GM21390 (cell line): ENCODE results near the gene ACSF3.
"Not testable (repeated sequence)": the region's sequence is repeated elsewhere in the genome, so short reads cannot be mapped to it uniquely, and the experiment has no call there.

Experiments used
- ATAC-seq: cut with Tn5 transposase; IDR thresholded peaks from one replicate; pipeline ENCODE4 v1.9.1; 2021; ENCODE audit not compliant: unreplicated experiment

The ACSF3 gene

GRCh38 chr16:89156740-89157645 lies 63.3 kb downstream of the ACSF3 start:
- no peak for ATAC-seq

- no peak for ATAC-seq
These were observed 64.1 kb downstream of the ACSF3 start for GRCh38 chr16:89157778-89158177.

GRCh38 chr16:89159066-89159849 lies 65.6 kb downstream of the ACSF3 start:
- no peak for ATAC-seq

DNA sequence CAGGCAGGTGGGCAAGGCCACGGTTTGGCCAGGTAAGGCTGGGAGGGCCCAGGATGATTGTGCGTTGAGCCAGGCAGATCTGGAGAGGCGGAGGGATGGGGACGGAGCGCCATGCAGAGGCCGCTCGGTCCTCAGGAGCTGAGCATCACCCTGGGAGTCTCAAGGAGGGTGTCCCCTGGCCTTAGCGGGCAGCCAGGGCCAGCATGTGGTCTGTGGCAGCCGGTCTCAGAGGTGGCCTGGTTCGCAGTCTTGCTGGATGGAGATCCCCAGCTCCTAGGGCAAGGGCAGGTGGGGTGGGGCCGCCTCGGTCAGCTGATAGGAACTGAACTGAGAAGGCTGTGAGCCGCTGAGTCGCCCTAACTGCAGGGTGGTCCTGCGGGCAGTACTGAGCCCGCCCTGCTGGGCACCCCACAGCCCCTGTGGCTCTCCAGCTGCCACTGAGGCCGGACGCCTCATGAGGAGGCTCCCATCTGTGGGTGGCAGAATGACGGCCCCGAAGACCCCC lies 66.2 kb downstream of the ACSF3 start:
- ATAC-seq: no peak

GRCh38 chr16:89160977-89161701 lies 67.5 kb downstream of the ACSF3 start:
- ATAC-seq: no peak

- ATAC-seq: no peak
These were observed 68.4 kb downstream of the ACSF3 start for GRCh38 chr16:89161763-89162713.

GRCh38 chr16:89163297-89163696 lies 69.6 kb downstream of the ACSF3 start:
- ATAC-seq: no peak

DNA sequence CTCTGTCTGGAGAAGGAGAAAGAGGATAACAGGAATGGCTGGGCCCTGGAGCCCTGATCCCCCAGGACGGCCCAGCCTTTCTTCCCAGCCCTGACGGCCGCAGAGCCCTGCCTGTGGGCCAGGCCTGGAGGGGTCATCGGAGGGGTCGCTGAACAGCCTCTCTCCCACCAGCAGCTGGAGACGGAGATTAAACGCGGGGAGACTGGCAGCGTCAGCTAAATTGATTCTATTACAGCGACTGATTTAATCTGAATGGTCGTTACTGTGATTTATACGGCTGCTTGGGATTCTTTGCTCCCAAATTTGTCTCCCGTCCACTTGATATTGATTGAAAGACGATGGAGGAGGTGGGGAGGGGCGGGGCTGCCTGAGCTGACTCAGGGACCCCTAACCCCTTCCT lies 70.8 kb downstream of the ACSF3 start:
- ATAC-seq: no peak

- no peak for ATAC-seq
These were observed 71.4 kb downstream of the ACSF3 start for GRCh38 chr16:89164847-89165680.

DNA sequence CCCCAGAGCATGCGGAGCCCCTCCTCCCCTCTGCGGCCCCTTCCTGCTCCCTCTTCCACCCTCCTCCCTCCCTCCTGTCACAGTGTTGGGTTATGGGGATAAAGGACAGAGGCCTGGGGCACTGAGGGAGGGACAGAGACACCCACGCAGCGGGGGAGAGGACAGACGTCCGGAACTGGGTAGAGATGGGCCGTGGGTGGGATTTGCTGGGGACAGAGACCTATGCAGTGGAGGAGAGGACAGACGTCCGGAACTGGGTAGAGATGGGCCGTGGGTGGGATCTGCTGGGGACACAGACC lies 72.0 kb downstream of the ACSF3 start:
- ATAC-seq: not testable (repeated sequence)

DNA sequence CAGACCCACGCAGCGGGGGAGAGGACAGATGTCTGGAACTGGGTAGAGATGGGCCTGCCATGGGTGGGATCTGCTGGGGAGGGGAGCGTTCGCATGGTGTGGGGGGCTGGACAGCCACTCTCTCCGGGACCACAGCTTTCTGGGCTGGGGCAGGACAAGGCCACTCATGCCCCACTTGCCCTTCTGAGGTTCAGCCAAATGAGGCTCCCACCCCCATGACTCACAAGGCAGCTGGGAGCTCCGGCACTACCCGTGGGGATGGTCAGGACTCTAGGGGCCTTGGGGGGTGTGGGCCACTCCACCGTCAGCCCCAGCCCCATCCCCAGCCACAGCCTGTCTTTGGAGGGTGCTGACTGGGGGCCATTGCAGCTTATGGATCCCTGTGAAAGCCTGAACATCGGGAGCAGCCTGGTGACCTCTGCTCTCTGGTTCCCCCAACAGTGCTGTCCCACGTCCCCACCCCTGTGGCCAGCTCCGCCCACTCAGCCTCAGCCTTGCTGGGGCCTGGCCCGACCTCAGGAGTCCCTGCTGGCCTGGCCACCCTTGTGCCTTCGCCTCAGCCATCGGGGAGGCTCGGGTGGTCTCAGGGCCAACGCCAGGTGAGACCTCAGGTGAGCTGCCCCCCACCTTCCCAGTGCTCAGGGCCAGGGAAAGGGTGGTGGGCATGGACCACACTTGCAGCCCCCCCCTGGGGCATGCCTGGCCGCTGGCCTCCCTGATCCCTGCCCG lies 73.2 kb downstream of the ACSF3 start:
- no peak for ATAC-seq

DNA sequence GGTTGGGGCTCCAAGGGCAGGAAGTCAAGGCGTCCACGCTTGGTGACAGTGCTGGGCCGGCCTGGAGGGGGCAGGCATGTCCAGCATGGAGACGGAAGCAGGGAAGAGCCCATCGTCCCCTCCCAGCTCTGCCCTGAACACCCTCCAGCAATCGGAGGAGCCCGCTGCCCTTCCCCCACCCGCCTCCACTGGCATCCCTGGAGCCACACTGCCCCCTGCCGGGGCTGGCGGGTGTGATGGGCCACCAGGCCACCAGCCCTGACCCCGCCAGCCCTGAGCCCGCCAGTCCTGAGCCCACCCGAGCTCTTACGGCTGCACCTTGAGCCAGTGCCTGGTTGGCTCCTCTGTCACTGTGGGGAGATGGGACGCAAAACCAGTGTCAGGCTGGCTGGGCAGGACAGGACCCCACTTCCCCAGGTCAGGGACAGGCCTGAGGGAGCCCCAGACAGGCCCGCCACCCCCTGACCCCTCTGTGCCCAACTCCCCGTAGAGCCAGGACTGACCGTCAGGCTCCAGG lies 73.8 kb downstream of the ACSF3 start:
- ATAC-seq: no peak

- no peak for ATAC-seq
These were observed 74.9 kb downstream of the ACSF3 start for GRCh38 chr16:89168381-89169189.

DNA sequence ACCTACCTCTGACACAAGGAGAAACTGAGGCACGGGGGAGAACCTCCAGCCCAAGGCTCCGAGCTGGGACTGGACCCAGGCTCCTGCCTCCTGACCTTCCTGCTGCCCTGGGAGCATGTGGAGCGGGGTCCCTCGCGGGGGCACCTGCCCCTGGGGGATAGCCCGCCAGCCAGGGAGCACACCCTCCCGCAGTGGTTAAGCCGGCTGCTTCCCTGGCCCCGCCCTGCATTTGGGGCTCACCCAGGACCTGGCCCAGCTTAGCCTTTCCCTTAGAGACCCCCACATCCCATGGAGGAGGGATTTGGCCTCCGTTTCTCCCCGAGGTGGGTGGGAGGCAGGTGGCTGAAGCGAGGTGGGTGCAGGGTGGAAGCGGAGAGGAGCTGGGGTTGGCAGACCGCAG lies 76.1 kb downstream of the ACSF3 start:
- ATAC-seq: no peak

GRCh38 chr16:89170346-89171215 lies 76.9 kb downstream of the ACSF3 start:
- no peak for ATAC-seq

DNA sequence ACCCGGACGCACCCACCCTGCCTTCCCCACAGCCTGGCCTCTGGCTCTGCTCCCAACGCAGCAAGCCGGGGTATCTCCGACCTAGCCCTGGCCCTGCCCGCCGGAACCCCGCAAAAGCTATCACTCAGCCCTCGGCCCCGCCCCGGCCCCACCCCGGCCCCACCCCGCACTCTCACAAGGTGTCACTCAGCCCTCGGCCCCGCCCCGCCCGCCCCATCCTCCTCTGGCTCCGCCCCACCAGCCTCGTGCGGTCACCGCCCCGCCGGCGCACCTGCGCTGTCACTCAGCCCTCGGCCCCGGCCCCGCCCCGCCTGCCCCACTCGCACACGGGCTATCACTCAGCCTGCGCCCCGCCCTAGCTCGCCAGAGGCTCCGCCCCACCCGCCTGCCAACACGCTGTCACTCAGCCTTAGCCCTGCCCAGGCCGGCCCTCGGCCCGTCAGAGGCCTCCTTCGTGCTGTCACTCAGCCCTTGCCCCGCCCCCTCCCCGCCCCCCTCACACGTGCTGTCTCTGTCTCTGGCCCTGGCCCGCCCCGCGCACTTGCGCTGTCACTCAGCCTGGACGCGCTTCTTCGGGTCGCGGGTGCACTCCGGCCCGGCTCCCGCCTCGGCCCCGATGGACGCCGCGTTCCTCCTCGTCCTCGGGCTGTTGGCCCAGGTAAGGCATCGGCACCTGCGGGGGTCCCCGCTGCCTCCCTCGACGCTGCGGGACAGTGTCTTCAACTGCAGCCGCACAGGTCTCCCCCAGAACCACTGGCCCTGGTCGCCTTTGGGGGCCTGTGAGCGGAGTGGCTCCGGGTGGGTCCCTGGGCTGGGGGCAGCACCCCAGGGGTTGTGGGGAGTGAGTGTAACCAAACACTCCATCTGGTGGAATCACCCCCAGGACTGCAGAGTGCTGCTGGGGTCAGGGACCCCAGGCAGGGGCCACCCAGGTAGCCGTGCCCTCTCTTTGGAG lies 77.8 kb downstream of the ACSF3 start, which contains the start of gene CDH15:
Gene CDH15 (plus strand): TSS at position 533 of the 955 bp plus-strand sequence. CDS start 84 bp downstream, at position 617.
- ATAC-seq: peak; percentile 88
